Stimulated activated CD8-positive, alpha-beta memory T cell treated with anti-CD3 and anti-CD28 coated beads, Interleukin-4, amount 100 ng/mL, for 24 hours (primary cell): ENCODE measurements around the gene ACOT13.
"Not testable (repeated sequence)": the region's sequence is repeated elsewhere in the genome, so short reads cannot be mapped to it uniquely, and the experiment has no call there.

ENCODE experiments used
- DNase-seq: peaks from one replicate; pipeline ENCODE4 v3.0.0-alpha.2; 2020; ENCODE audit warnings: low read depth

The ACOT13 gene

GRCh38 chr6:24666641-24667377 is at the start of gene ACOT13, which contains the start of gene TDP2:
Gene ACOT13 (plus strand): TSS chr6:24667077. CDS start chr6:24667264, 187 bp downstream.
Gene TDP2 (minus strand): TSS chr6:24666899. CDS start chr6:24666862, 37 bp downstream.
- DNase-seq, result peak; percentile 94

GRCh38 chr6:24619661-24620060 is 47.2 kb upstream of the ACOT13 start:
- no peak for DNase-seq

GRCh38 chr6:24620637-24621036 is 46.2 kb upstream of the ACOT13 start:
- DNase-seq, result no peak

- DNase-seq, result no peak
These were observed 45.1 kb upstream of the ACOT13 start for GRCh38 chr6:24621626-24622289.

- no peak for DNase-seq
These were observed 35.9 kb upstream of the ACOT13 start for GRCh38 chr6:24630856-24631505.

GRCh38 chr6:24631671-24632070 is 35.2 kb upstream of the ACOT13 start:
- DNase-seq, result no peak

GRCh38 chr6:24632573-24632972 is 34.3 kb upstream of the ACOT13 start:
- no peak for DNase-seq

GRCh38 chr6:24636681-24637080 is 30.2 kb upstream of the ACOT13 start:
- no peak for DNase-seq

GRCh38 chr6:24640166-24640565 is 26.7 kb upstream of the ACOT13 start:
- no peak for DNase-seq

- not testable (repeated sequence) for DNase-seq
These were observed 26.2 kb upstream of the ACOT13 start for GRCh38 chr6:24640631-24641030.

- DNase-seq, result no peak
These were observed 24.8 kb upstream of the ACOT13 start for GRCh38 chr6:24642061-24642460.

GRCh38 chr6:24643920-24644319 is 23.0 kb upstream of the ACOT13 start:
- DNase-seq, result no peak

GRCh38 chr6:24644377-24644776 is 22.5 kb upstream of the ACOT13 start:
- no peak for DNase-seq

- no peak for DNase-seq
These were observed 20.1 kb upstream of the ACOT13 start for GRCh38 chr6:24646771-24647170.

GRCh38 chr6:24648276-24648675 is 18.6 kb upstream of the ACOT13 start:
- no peak for DNase-seq

GRCh38 chr6:24649691-24650090 is 17.2 kb upstream of the ACOT13 start:
- DNase-seq, result no peak

- no peak for DNase-seq
These were observed 16.5 kb upstream of the ACOT13 start for GRCh38 chr6:24650365-24650764.

- DNase-seq, result no peak
These were observed 11.7 kb upstream of the ACOT13 start for GRCh38 chr6:24655215-24655614.

GRCh38 chr6:24658573-24659560 is 8.0 kb upstream of the ACOT13 start:
- no peak for DNase-seq

- DNase-seq, result no peak
These were observed 7.3 kb upstream of the ACOT13 start for GRCh38 chr6:24659561-24659960.

GRCh38 chr6:24660105-24660504 is 6.8 kb upstream of the ACOT13 start:
- DNase-seq, result no peak

- DNase-seq, result not testable (repeated sequence)
These were observed 5.1 kb upstream of the ACOT13 start for GRCh38 chr6:24661759-24662158.
